Ectodermal cell (in vitro differentiated cells): ENCODE measurements around the gene AMOTL1. TPM values are rescaled to one million over a fixed set of nuclear protein-coding genes. Genes with fewer than 3 reads are reported as not detected.

ENCODE experiments used
- H3K27ac ChIP-seq: 2 replicates; pipeline ENCODE4 v1.7.0; 2013; ENCODE audit warnings: mild to moderate bottlenecking, low read depth, low read length; ENCODE audit not compliant: insufficient read depth, poor library complexity, severe bottlenecking
- H3K27me3 ChIP-seq: 2 replicates; pipeline ENCODE4 v1.7.0; 2013; ENCODE audit warnings: mild to moderate bottlenecking, low read length; ENCODE audit not compliant: insufficient read depth, control insufficient read depth, poor library complexity, severe bottlenecking
- H3K36me3 ChIP-seq: one replicate; pipeline ENCODE4 v1.7.0; 2013; ENCODE audit warnings: low read length; ENCODE audit not compliant: control insufficient read depth, insufficient read depth
- H3K4me1 ChIP-seq: one replicate; pipeline ENCODE4 v1.7.0; 2013; ENCODE audit warnings: low read length; ENCODE audit not compliant: control insufficient read depth, insufficient read depth
- H3K4me3 ChIP-seq: 2 replicates; pipeline ENCODE4 v1.7.0; 2013; ENCODE audit warnings: low read depth, low read length, control low read depth; ENCODE audit not compliant: insufficient read depth
- H3K9me3 ChIP-seq: 2 replicates; pipeline ENCODE4 v1.7.0; 2013; ENCODE audit warnings: mild to moderate bottlenecking, low read length, moderate library complexity; ENCODE audit not compliant: control insufficient read depth
- WGBS, 2 experiments: methylation state at CpG; one replicate each; pipeline ENCODE4 v1.1.7; 2013; ENCODE audit warnings: missing lambda C conversion rate in 2 of 2; 5-methylcytosine and 5-hydroxymethylcytosine counted together
- polyA plus RNA-seq, 4 experiments: library from polyadenylated mRNA; stranded (reverse); fragments of 50-300 nt; gene quantifications; one replicate each; pipeline ENCODE4 v1.2.3, GENCODE V29; 2013

The AMOTL1 gene
- 26.8 TPM for polyA plus RNA-seq (2013, experiment 1 of 4)
- polyA plus RNA-seq (2013, experiment 2 of 4), result 30.2 TPM
- 17.9 TPM for polyA plus RNA-seq (2013, experiment 3 of 4)
- 18.9 TPM for polyA plus RNA-seq (2013, experiment 4 of 4)

GRCh38 chr11:94767701-94768601 is at the start of gene AMOTL1:
AMOTL1 (plus strand) TSS chr11:94768356; CDS start chr11:94768512, 156 bp downstream.
- WGBS, 2 experiments, result 9% methylated on average over 57 of the region's 57 CpGs
- Histone ChIP-seq H3K27ac (no peak within 1 kb of the TSS), H3K4me1 (peaks cover 11% of the 10 kb centered on the region)

GRCh38 chr11:94719876-94720275 is 48.3 kb upstream of the AMOTL1 start:
- H3K27ac ChIP-seq, result no peak overlapping the region
- H3K9me3 ChIP-seq, result no peaks in the 10 kb centered on the region
- no peaks in the 10 kb centered on the region for H3K4me1 ChIP-seq
- H3K27me3 ChIP-seq, result no peaks in the 10 kb centered on the region
- no peak overlapping the region for H3K4me3 ChIP-seq
- WGBS, 2 experiments, result 93 to 94% methylated on average over 3 of the region's 3 CpGs
- no peaks in the 10 kb centered on the region for H3K36me3 ChIP-seq

More at GRCh38 chr11:94767701-94768601, at the start of gene AMOTL1:
- Histone ChIP-seq H3K36me3 (no peaks in the 10 kb centered on the region), H3K27me3 (peaks cover 15% of the 10 kb centered on the region), H3K4me3 (peak within 1 kb of the TSS; percentile 58), H3K9me3 (no peaks in the 10 kb centered on the region)

GRCh38 chr11:94721565-94722292 is 46.4 kb upstream of the AMOTL1 start:
- no peaks in the 10 kb centered on the region for H3K36me3 ChIP-seq
- no peak overlapping the region for H3K4me3 ChIP-seq
- H3K4me1 ChIP-seq, result no peaks in the 10 kb centered on the region
- 84 to 91% methylated on average over 2 of the region's 2 CpGs for WGBS, 2 experiments
- H3K27me3 ChIP-seq, result no peaks in the 10 kb centered on the region
- H3K27ac ChIP-seq, result no peak overlapping the region
- no peaks in the 10 kb centered on the region for H3K9me3 ChIP-seq

- Histone ChIP-seq H3K27me3 (no peaks in the 10 kb centered on the region), H3K9me3 (no peaks in the 10 kb centered on the region), H3K36me3 (no peaks in the 10 kb centered on the region), H3K4me3 (no peak overlapping the region), H3K27ac (no peak overlapping the region), H3K4me1 (no peaks in the 10 kb centered on the region)
- WGBS, 2 experiments, result 88 to 91% methylated on average over 1 of the region's 1 CpG
These were observed 45.4 kb upstream of the AMOTL1 start for GRCh38 chr11:94722735-94723134.

- H3K36me3 ChIP-seq, result no peaks in the 10 kb centered on the region
- H3K27ac ChIP-seq, result no peak overlapping the region
- no peaks in the 10 kb centered on the region for H3K27me3 ChIP-seq
- H3K4me1 ChIP-seq, result no peaks in the 10 kb centered on the region
- no peak overlapping the region for H3K4me3 ChIP-seq
- H3K9me3 ChIP-seq, result no peaks in the 10 kb centered on the region
- WGBS, 2 experiments, result 93 to 95% methylated on average over 2 of the region's 2 CpGs
These were observed 43.1 kb upstream of the AMOTL1 start for GRCh38 chr11:94725097-94725496.

GRCh38 chr11:94727819-94728218 is 40.3 kb upstream of the AMOTL1 start:
- Histone ChIP-seq H3K4me3 (no peak overlapping the region), H3K27me3 (no peaks in the 10 kb centered on the region), H3K36me3 (no peaks in the 10 kb centered on the region), H3K27ac (no peak overlapping the region), H3K4me1 (peaks cover 8% of the 10 kb centered on the region), H3K9me3 (no peaks in the 10 kb centered on the region)
- WGBS, 2 experiments, result 95 to 96% methylated on average over 2 of the region's 2 CpGs

GRCh38 chr11:94728541-94728940 is 39.6 kb upstream of the AMOTL1 start:
- H3K9me3 ChIP-seq, result no peaks in the 10 kb centered on the region
- no peak overlapping the region for H3K27ac ChIP-seq
- no peak overlapping the region for H3K4me3 ChIP-seq
- H3K36me3 ChIP-seq, result no peaks in the 10 kb centered on the region
- no peaks in the 10 kb centered on the region for H3K27me3 ChIP-seq
- WGBS, 2 experiments, result 88 to 100% methylated on average over 1 of the region's 1 CpG
- H3K4me1 ChIP-seq, result peaks cover 8% of the 10 kb centered on the region

GRCh38 chr11:94728966-94729751 is 39.0 kb upstream of the AMOTL1 start:
- 87 to 96% methylated on average over 6 to 7 of the region's 7 CpGs for WGBS, 2 experiments
- H3K4me1 ChIP-seq, result peaks cover 14% of the 10 kb centered on the region
- H3K9me3 ChIP-seq, result no peaks in the 10 kb centered on the region

GRCh38 chr11:94730153-94730552 is 38.0 kb upstream of the AMOTL1 start:
- H3K9me3 ChIP-seq, result no peaks in the 10 kb centered on the region
- H3K27me3 ChIP-seq, result no peaks in the 10 kb centered on the region
- no peak overlapping the region for H3K4me3 ChIP-seq
- WGBS, 2 experiments, result 90 to 95% methylated on average over 1 of the region's 1 CpG
- H3K36me3 ChIP-seq, result no peaks in the 10 kb centered on the region
- no peak overlapping the region for H3K27ac ChIP-seq
- peaks cover 24% of the 10 kb centered on the region for H3K4me1 ChIP-seq

More at GRCh38 chr11:94728966-94729751, 39.0 kb upstream of the AMOTL1 start:
- Histone ChIP-seq H3K36me3 (no peaks in the 10 kb centered on the region), H3K4me3 (no peak overlapping the region), H3K27me3 (no peaks in the 10 kb centered on the region), H3K27ac (no peak overlapping the region)
